ENCODE measurements around the gene MKLN1. TPM values are rescaled to one million over a fixed set of nuclear protein-coding genes. Genes with fewer than 3 reads are reported as not detected.

MKLN1 gene
- total RNA-seq, 2 donors from 2014 or later, result 27.4 to 28.5 TPM

GRCh38 chr7:131443496-131443895 is 115.8 kb downstream of the MKLN1 start:
- no peak overlapping the region for H3K4me3 ChIP-seq
- DNase-seq (ENCODE audit: low spot score), result no peak
- H3K4me1 ChIP-seq, result no peaks in the 10 kb centered on the region
- no peak for TF ChIP-seq CTCF (IDR thresholded peaks at IDR 0.05)
- no peak overlapping the region for H3K27ac ChIP-seq
- H3K9me3 ChIP-seq, result no peaks in the 10 kb centered on the region
- H3K36me3 ChIP-seq, result peaks cover 28% of the 10 kb centered on the region
- no peaks in the 10 kb centered on the region for H3K27me3 ChIP-seq

GRCh38 chr7:131444683-131445082 is 117.0 kb downstream of the MKLN1 start:
- H3K9me3 ChIP-seq, result no peaks in the 10 kb centered on the region
- H3K27me3 ChIP-seq, result no peaks in the 10 kb centered on the region
- DNase-seq (ENCODE audit: low spot score), result no peak
- peaks cover 23% of the 10 kb centered on the region for H3K36me3 ChIP-seq
- no peak overlapping the region for H3K27ac ChIP-seq
- no peak for TF ChIP-seq CTCF (IDR thresholded peaks at IDR 0.05)
- H3K4me3 ChIP-seq, result no peak overlapping the region
- H3K4me1 ChIP-seq, result no peaks in the 10 kb centered on the region

- Histone ChIP-seq H3K36me3 (peaks cover 10% of the 10 kb centered on the region), H3K4me3 (no peak overlapping the region), H3K4me1 (no peaks in the 10 kb centered on the region), H3K27ac (no peak overlapping the region), H3K9me3 (no peaks in the 10 kb centered on the region), H3K27me3 (no peaks in the 10 kb centered on the region)
- no peak for DNase-seq (ENCODE audit: low spot score)
- TF ChIP-seq CTCF (IDR thresholded peaks at IDR 0.05), result no peak
These were observed 121.8 kb downstream of the MKLN1 start for GRCh38 chr7:131449373-131449902.

- no peaks in the 10 kb centered on the region for H3K4me1 ChIP-seq
- H3K9me3 ChIP-seq, result no peaks in the 10 kb centered on the region
- peaks cover 4% of the 10 kb centered on the region for H3K36me3 ChIP-seq
- no peak overlapping the region for H3K27ac ChIP-seq
- H3K27me3 ChIP-seq, result no peaks in the 10 kb centered on the region
- no peak for TF ChIP-seq CTCF (IDR thresholded peaks at IDR 0.05)
- no peak for DNase-seq (ENCODE audit: low spot score)
- H3K4me3 ChIP-seq, result no peak overlapping the region
These were observed 126.8 kb downstream of the MKLN1 start for GRCh38 chr7:131454498-131454897.

GRCh38 chr7:131455001-131455400 is 127.3 kb downstream of the MKLN1 start:
- H3K4me1 ChIP-seq, result no peaks in the 10 kb centered on the region
- peaks cover 4% of the 10 kb centered on the region for H3K36me3 ChIP-seq
- no peak overlapping the region for H3K4me3 ChIP-seq
- no peak for DNase-seq (ENCODE audit: low spot score)
- no peaks in the 10 kb centered on the region for H3K27me3 ChIP-seq
- H3K9me3 ChIP-seq, result no peaks in the 10 kb centered on the region
- TF ChIP-seq CTCF (IDR thresholded peaks at IDR 0.05), result no peak
- no peak overlapping the region for H3K27ac ChIP-seq

GRCh38 chr7:131455546-131455945 is 127.9 kb downstream of the MKLN1 start:
- no peaks in the 10 kb centered on the region for H3K4me1 ChIP-seq
- TF ChIP-seq CTCF (IDR thresholded peaks at IDR 0.05), result no peak
- no peaks in the 10 kb centered on the region for H3K9me3 ChIP-seq
- peaks cover 4% of the 10 kb centered on the region for H3K36me3 ChIP-seq
- no peaks in the 10 kb centered on the region for H3K27me3 ChIP-seq
- no peak for DNase-seq (ENCODE audit: low spot score)
- no peak overlapping the region for H3K4me3 ChIP-seq
- H3K27ac ChIP-seq, result no peak overlapping the region
